AG09309 (cell line): ENCODE data around the gene IL17RB.

ENCODE experiments used
- DNase-seq: peaks from one replicate; pipeline ENCODE4 v3.0.0-alpha.2; 2010; ENCODE audit warnings: low read depth
- H3K4me3 ChIP-seq: 2 replicates; pipeline ENCODE4 v1.5.1; 2011; ENCODE audit warnings: mild to moderate bottlenecking, low read depth, low read length, moderate library complexity; ENCODE audit not compliant: control insufficient read depth
- CTCF ChIP-seq: IDR thresholded peaks from 2 replicates; pipeline ENCODE4 v1.5.1; 2011; ENCODE audit warnings: mild to moderate bottlenecking, low read depth, low read length, inconsistent platforms; ENCODE audit not compliant: insufficient read depth, control insufficient read depth; ENCODE audit errors: missing control alignments

IL17RB gene

DNA sequence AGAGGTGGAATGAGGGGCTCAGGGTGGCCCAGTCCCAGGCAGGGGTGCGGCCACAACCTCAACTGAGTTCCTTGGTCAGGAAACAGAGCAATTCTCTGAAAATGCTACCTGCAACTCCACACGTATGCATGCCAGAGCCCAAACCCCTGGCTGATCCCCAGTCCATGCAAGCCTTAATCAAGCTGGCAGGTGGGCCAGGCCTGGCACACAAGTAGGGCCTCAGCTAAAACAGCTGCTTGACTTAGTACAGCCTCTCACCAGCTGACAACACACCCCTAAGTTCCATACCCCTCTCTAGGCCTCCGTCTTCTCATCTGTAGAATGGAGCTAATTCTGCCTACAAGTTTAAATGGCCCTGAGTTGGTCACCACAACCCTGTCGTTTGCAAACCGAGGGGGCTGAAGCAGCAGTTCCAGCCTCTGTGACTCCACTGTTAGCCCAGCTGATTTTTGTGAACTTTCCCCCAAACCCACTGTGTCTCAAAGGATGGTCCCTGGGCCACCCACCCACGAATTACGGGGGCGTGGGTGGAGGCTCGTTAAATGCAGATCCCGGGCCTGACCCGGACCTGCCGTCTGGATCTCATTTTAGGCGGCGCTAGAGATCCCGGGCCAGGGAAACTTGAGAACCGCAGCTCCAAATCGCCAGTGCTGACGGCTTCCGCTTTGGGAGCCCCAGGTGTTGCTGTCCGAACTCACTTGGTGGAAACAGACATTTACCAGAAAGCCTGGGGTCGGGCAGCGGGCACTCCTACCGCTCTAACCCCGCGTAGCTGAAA lies 1.1 kb upstream of the IL17RB start:
- TF ChIP-seq CTCF, result peak; percentile 42
- peak overlapping the region; percentile 49 for H3K4me3 ChIP-seq
- DNase-seq, result no peak

- no peak for TF ChIP-seq CTCF
- DNase-seq, result no peak
- peak overlapping the region; percentile 49 for H3K4me3 ChIP-seq
Measured at GRCh38 chr3:53845881-53846133, 561 bp upstream of the IL17RB start.

DNA sequence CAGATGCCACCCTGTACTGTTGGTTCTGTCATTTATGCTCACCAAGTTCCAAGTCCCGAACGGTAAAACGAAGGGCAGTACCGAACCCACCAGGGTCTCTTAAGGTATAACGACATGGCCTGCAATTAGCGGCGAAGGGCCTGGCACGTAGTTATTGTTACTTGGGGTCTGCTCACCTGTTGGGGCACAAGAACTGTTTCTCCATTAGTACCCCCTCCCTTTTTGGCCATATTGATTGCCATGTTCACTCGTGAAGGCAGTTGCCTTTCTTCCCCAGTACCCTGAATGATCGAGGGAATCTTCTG lies 435 bp downstream of the IL17RB start:
- TF ChIP-seq CTCF, result no peak
- DNase-seq, result no peak
- no peak overlapping the region; the same call in 1 of the 2 replicates for H3K4me3 ChIP-seq

DNA sequence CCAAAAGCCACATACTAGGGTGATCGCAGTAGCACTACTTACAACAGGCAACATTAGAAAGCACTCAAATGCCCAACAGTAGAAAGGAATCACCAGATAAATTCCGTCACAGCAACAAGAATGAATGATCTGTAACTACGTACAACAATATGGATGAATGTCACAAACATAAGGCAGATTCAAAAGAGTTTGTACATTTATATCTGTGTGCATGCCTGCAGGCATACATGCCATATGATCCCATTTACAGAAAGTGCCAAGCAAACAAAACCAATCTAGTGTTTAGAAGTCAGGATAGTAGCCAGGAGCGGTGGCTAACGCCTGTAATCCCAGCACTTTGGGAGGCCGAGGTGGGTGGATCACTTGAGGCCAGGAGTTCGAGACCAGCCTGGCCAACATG lies 3.5 kb downstream of the IL17RB start:
- DNase-seq, result no peak
- no peak for TF ChIP-seq CTCF
- H3K4me3 ChIP-seq, result no peak overlapping the region

DNA sequence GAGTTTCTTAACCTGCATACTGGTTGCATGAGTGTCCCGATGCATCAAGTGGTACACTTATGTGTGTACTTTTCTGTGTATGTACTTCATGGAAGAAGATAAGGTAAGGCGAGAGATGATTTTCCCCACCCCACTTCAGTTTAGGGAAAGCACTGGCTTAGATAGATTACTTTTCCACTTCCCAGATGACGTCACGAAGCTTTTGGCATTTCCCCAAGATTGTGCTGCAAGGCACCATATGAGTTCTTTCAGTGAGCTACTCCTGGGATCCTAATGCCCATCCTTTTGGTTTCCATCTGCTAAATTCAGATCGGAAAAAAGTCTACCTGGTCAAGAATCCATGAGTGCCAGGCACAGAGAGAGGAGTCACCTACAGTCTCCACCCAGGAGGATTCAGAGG lies 4.5 kb downstream of the IL17RB start:
- H3K4me3 ChIP-seq, result no peak overlapping the region
- TF ChIP-seq CTCF, result no peak
- DNase-seq, result no peak

DNA sequence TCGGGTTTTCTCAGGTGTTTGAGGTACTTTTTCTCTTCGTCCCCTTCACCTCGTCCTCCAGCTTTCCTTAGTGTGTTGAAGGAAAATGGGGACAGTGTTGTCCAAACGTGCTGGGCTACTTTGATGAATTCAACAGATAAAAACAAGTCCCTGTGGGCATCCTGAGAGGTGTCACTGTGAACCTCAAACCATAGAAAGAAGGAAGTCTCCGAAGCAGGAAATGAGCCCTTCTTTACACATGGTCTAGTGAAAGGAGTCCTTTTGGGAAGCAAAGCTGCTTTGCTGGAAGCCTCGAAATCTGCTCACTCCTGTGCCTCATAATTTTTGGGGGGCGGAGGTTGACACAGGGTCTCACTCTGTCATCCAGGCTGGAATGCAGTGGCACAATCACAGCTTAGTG lies 10.6 kb downstream of the IL17RB start:
- no peak for DNase-seq
- TF ChIP-seq CTCF, result no peak
- no peak overlapping the region for H3K4me3 ChIP-seq
